HCT116 (cell line): ENCODE data around the gene WWTR1. TPM values are rescaled to one million over a fixed set of nuclear protein-coding genes. Genes with fewer than 3 reads are reported as not detected.

ENCODE experiments used
- ATAC-seq: fragments of 200-7000 bp; cut with Tn5 transposase; 2 replicates; pipeline ENCODE4 v1.9.1; 2020; ENCODE audit warnings: mild to moderate bottlenecking, moderate library complexity
- BruUV-seq: library from RNA; stranded (reverse); fragments of 400-500 nt; replicated peaks from 2 replicates; lab custom pipeline; 2021; lab: Mats Ljungman, UMichigan
- CTCF ChIA-PET: fragments of 300-600 bp; sonication (Branson Sonifier 250); formaldehyde crosslinking; loops from one replicate; lab custom pipeline; 2021; ENCODE audit warnings: antibody characterized with exemption; lab: Charles Lee
- POLR2A ChIA-PET: fragments of 300-600, 350-600 bp; sonication (Branson Sonifier 250); formaldehyde crosslinking; loops from one replicate; lab custom pipeline; 2021; ENCODE audit warnings: antibody characterized with exemption; lab: Charles Lee
- RAD21 ChIA-PET, 2 experiments: fragments of 300-600 bp; sonication (Branson Sonifier 250); formaldehyde crosslinking; loops; one replicate each; lab custom pipeline; 2023; ENCODE audit warnings: low total read pairs in 2 of 2; ENCODE audit not compliant: uncharacterized antibody in 2 of 2, unreplicated experiment in 2 of 2, low non-redundant PET in 1 of 2; lab: Charles Lee
- DNase-seq: peaks from one replicate; pipeline ENCODE4 v3.0.0-alpha.2; 2010; ENCODE audit warnings: low read depth, low spot score
- H2AFZ ChIP-seq: fragments of 200-600 bp; shearing (Covaris generic), sonication (generic); 2 replicates; pipeline ENCODE4 v1.6.1; 2017; ENCODE audit warnings: low read depth, mixed run types, mixed read lengths, antibody characterized with exemption, low read length; ENCODE audit not compliant: poor library complexity, severe bottlenecking
- H3K27ac ChIP-seq: 2 replicates; pipeline ENCODE4 v1.5.1; 2012; ENCODE audit warnings: low read depth, low read length
- H3K27me3 ChIP-seq: fragments of 200-600 bp; sonication (generic); 2 replicates; pipeline ENCODE4 v1.6.1; 2016; ENCODE audit warnings: mixed run types, low read length, mixed read lengths; ENCODE audit not compliant: insufficient read depth
- H3K36me3 ChIP-seq, 2 experiments: fragments of 200-500 bp in 1 of 2; fragments of 200-600 bp in 1 of 2; sonication (Bioruptor generic) in 1 of 2; sonication (generic) in 1 of 2; 2 replicates each; pipeline versions ENCODE4 v1.5.1 to v1.6.1; 2014 to 2016; ENCODE audit warnings: low read length in 2 of 2, inconsistent platforms in 1 of 2, mixed read lengths in 1 of 2, mixed run types in 1 of 2; ENCODE audit not compliant: insufficient read depth in 2 of 2, control insufficient read depth in 1 of 2
- H3K4me1 ChIP-seq, 2 experiments: fragments of 200-600 bp in 1 of 2; sonication (generic) in 1 of 2; 2 replicates each; pipeline versions ENCODE4 v1.5.1 to v1.6.1; 2012 to 2017; ENCODE audit warnings: low read length in 2 of 2, inconsistent platforms in 1 of 2, mild to moderate bottlenecking in 1 of 2, mixed read lengths in 1 of 2, mixed run types in 1 of 2, moderate library complexity in 1 of 2; ENCODE audit not compliant: insufficient read depth in 2 of 2, control insufficient read depth in 1 of 2
- H3K4me2 ChIP-seq: fragments of 200-600 bp; sonication (generic); 2 replicates; pipeline ENCODE4 v1.6.1; 2017; ENCODE audit warnings: mixed run types, low read length, mixed read lengths
- H3K4me3 ChIP-seq, 2 experiments: fragments of 200-600 bp in 1 of 2; sonication (generic) in 1 of 2; replicated peaks in 1 of 2; 2 replicates each; pipeline ENCODE4 v1.5.1; 2011 to 2016; ENCODE audit warnings: low read length in 2 of 2, control low read depth in 1 of 2, low read depth in 1 of 2, mild to moderate bottlenecking in 1 of 2, mixed read lengths in 1 of 2, mixed run types in 1 of 2
- H3K79me2 ChIP-seq: fragments of 200-600 bp; sonication (generic); 2 replicates; pipeline ENCODE4 v1.6.1; 2017; ENCODE audit warnings: mild to moderate bottlenecking, mixed run types, low read length, moderate library complexity, mixed read lengths; ENCODE audit not compliant: insufficient read depth
- H3K9ac ChIP-seq: fragments of 200-600 bp; sonication (generic); 2 replicates; pipeline ENCODE4 v1.6.1; 2016; ENCODE audit warnings: low read length, mixed read lengths
- H3K9me2 ChIP-seq: fragments of 200-600 bp; sonication (generic), shearing (Covaris generic); 2 replicates; pipeline ENCODE4 v1.6.1; 2017; ENCODE audit warnings: mixed run types, mild to moderate bottlenecking, moderate library complexity; ENCODE audit not compliant: insufficient read depth
- H3K9me3 ChIP-seq, 2 experiments: fragments of 200-500 bp in 1 of 2; fragments of 200-600 bp in 1 of 2; sonication (Bioruptor generic) in 1 of 2; sonication (generic) in 1 of 2; 2 replicates each; pipeline ENCODE4 v1.6.1; 2014 to 2017; ENCODE audit warnings: low read length in 2 of 2, mixed read lengths in 2 of 2, inconsistent platforms in 1 of 2, low read depth in 1 of 2, mild to moderate bottlenecking in 1 of 2, mixed run types in 1 of 2, moderate library complexity in 1 of 2; ENCODE audit not compliant: control insufficient read depth in 1 of 2, insufficient read depth in 1 of 2
- H4K20me1 ChIP-seq: fragments of 200-600 bp; sonication (generic), shearing (Covaris generic); 2 replicates; pipeline ENCODE4 v1.6.1; 2017; ENCODE audit warnings: mixed run types, mild to moderate bottlenecking, moderate library complexity; ENCODE audit not compliant: insufficient read depth
- ATF3 ChIP-seq: IDR thresholded peaks from 2 replicates; pipeline ENCODE4 v1.6.1; 2012
- EGR1 ChIP-seq: IDR thresholded peaks from 2 replicates; pipeline ENCODE4 v1.6.1; 2012; ENCODE audit warnings: low read depth
- EZH2phosphoT487 ChIP-seq: fragments of 200-600 bp; IDR thresholded peaks from 2 replicates; pipeline ENCODE4 v1.6.1; 2018; ENCODE audit warnings: antibody characterized with exemption, borderline replicate concordance
- MAX ChIP-seq: IDR thresholded peaks from 2 replicates; pipeline ENCODE4 v1.6.1; 2012
- POLR2AphosphoS5 ChIP-seq: IDR thresholded peaks from 2 replicates; pipeline ENCODE4 v1.6.1; 2011; ENCODE audit warnings: mild to moderate bottlenecking, low read depth, low read length, moderate library complexity
- RAD21 ChIP-seq: IDR thresholded peaks from 2 replicates; pipeline ENCODE4 v1.6.1; 2012; ENCODE audit warnings: low read depth, mild to moderate bottlenecking
- SIN3A ChIP-seq: IDR thresholded peaks from 2 replicates; pipeline ENCODE4 v1.6.1; 2012; ENCODE audit warnings: low read depth
- intact Hi-C: fragments of 100-400 bp; cut with micrococcal nuclease; formaldehyde crosslinking; loops from 2 replicates; pipeline ENCODE4 v1.10.0; 2022
- total RNA-seq: library from RNA; stranded (reverse); gene quantifications from one replicate; pipeline ENCODE4 v1.2.1, GENCODE V29; 2021; ENCODE audit not compliant: unreplicated experiment

Gene WWTR1
- total RNA-seq, 1 experiment from 2014 or later = 46.9 TPM

- Histone ChIP-seq H4K20me1 (no peaks in the 10 kb centered on the region), H3K4me1 (no peaks in the 10 kb centered on the region), H3K9ac (no peak overlapping the region), H3K4me2 (no peak overlapping the region), H3K27me3 (no peaks in the 10 kb centered on the region), H3K36me3 (no peaks in the 10 kb centered on the region), H3K9me3 (no peaks in the 10 kb centered on the region), H2AFZ (no peak overlapping the region), H3K27ac (no peak overlapping the region), H3K4me3 (no peak overlapping the region), H3K79me2 (no peaks in the 10 kb centered on the region), H3K9me2 (no peaks in the 10 kb centered on the region)
- TF ChIP-seq RAD21 (peak; percentile 7; the same call in 1 of the 2 replicates), MAX (no peak)
- DNase-seq (no peak), ATAC-seq (no peak)
- no TSS peak for BruUV-seq
- RAD21 ChIA-PET = no interaction called here
- intact Hi-C loops = no loop called here
- POLR2A ChIA-PET = interaction anchor here (0.6 kb wide), 1 partner anchor 602 kb away, joined by 3 read pairs; no protein-coding TSS in a partner anchor
- CTCF ChIA-PET = no interaction called here
Measured at GRCh38 chr3:149688122-149688757, 30.4 kb upstream of the WWTR1 start.

- H3K9me2 ChIP-seq = no peaks in the 10 kb centered on the region
- H3K36me3 ChIP-seq = no peaks in the 10 kb centered on the region
- ATAC-seq (no peak), DNase-seq (no peak)
- intact Hi-C loops = no loop called here
- ChIA-PET RAD21 (no interaction called here), POLR2A (no interaction called here), CTCF (no interaction called here)
- no peak overlapping the region for H3K9ac ChIP-seq
- H3K27ac ChIP-seq = no peak overlapping the region
- H3K27me3 ChIP-seq = no peaks in the 10 kb centered on the region
- no TSS peak for BruUV-seq
- H3K4me1 ChIP-seq = no peaks in the 10 kb centered on the region
- H3K9me3 ChIP-seq = no peaks in the 10 kb centered on the region
- H4K20me1 ChIP-seq = no peaks in the 10 kb centered on the region
- TF ChIP-seq POLR2AphosphoS5 (no peak), RAD21 (no peak), EZH2phosphoT487 (no peak), EGR1 (no peak), SIN3A (no peak), ATF3 (no peak)
- H3K4me3 ChIP-seq = no peak overlapping the region
- no peak overlapping the region for H2AFZ ChIP-seq
- H3K79me2 ChIP-seq = no peaks in the 10 kb centered on the region
- H3K4me2 ChIP-seq = no peak overlapping the region
Measured at GRCh38 chr3:149686996-149687395, 29.2 kb upstream of the WWTR1 start.
